Hindlimb muscle (tissue), 1 donor: ENCODE measurements around the gene ZNF479. TPM values are rescaled to one million over a fixed set of nuclear protein-coding genes. Genes with fewer than 3 reads are reported as not detected.
"Not testable (repeated sequence)": the region's sequence is repeated elsewhere in the genome, so short reads cannot be mapped to it uniquely, and the experiment has no call there.

ENCODE experiments used
- DNase-seq: peaks from one replicate; pipeline ENCODE4 v3.0.0-alpha.2; 2013
- polyA plus RNA-seq: library from polyadenylated mRNA; unstranded; fragments of 120-200 nt; gene quantifications from one replicate; pipeline ENCODE4 v1.2.1, GENCODE V29; 2013; ENCODE audit not compliant: insufficient read length

Gene ZNF479
- not detected for polyA plus RNA-seq

GRCh38 chr7:57132336-57132735, at the start of gene ZNF479:
Gene ZNF479 (minus strand): TSS chr7:57132436. CDS start chr7:57132324, 112 bp downstream.
- DNase-seq, result not testable (repeated sequence)

GRCh38 chr7:57182031-57182430, 49.8 kb upstream of the ZNF479 start:
- DNase-seq, result no peak

- no peak for DNase-seq
Observed at GRCh38 chr7:57181281-57181680, 49.0 kb upstream of the ZNF479 start.

- no peak for DNase-seq
Observed at GRCh38 chr7:57179776-57180415, 47.7 kb upstream of the ZNF479 start.

- no peak for DNase-seq
Observed at GRCh38 chr7:57178768-57179139, 46.5 kb upstream of the ZNF479 start.

GRCh38 chr7:57177856-57178767, 45.9 kb upstream of the ZNF479 start:
- DNase-seq, result no peak

- DNase-seq, result no peak
Observed at GRCh38 chr7:57176928-57177635, 44.8 kb upstream of the ZNF479 start.

- DNase-seq, result no peak
Observed at GRCh38 chr7:57165285-57165899, 33.2 kb upstream of the ZNF479 start.

GRCh38 chr7:57120123-57120784, 12.0 kb downstream of the ZNF479 start:
- DNase-seq, result not testable (repeated sequence)
